Activated B cell treated with CpG ODN at 0.5 μM for 24 hours (primary cell): ENCODE data around the gene HAGHL. TPM values are rescaled to one million over a fixed set of nuclear protein-coding genes. Genes with fewer than 3 reads are reported as not detected.

Source experiments
- ATAC-seq: fragments of 200-7000 bp; cut with Tn5 transposase; one replicate; pipeline ENCODE4 v1.10.0; 2021; ENCODE audit warnings: low read depth, mild to moderate bottlenecking, moderate library complexity
- CTCF ChIA-PET: fragments of 350-600 bp; sonication (Branson Sonifier 250); formaldehyde crosslinking; loops from one replicate; lab custom pipeline; 2021; ENCODE audit warnings: antibody characterized with exemption; lab: Charles Lee
- POLR2A ChIA-PET: fragments of 350-600 bp; sonication (Branson Sonifier 250); formaldehyde crosslinking; loops from one replicate; lab custom pipeline; 2021; ENCODE audit warnings: antibody characterized with exemption; lab: Charles Lee
- DNase-seq: peaks from one replicate; pipeline ENCODE4 v3.0.0; 2022
- H3K27ac Mint-ChIP-seq: one replicate; pipeline ENCODE4 v1.8.0; 2020; ENCODE audit warnings: mixed read lengths
- H3K27me3 Mint-ChIP-seq: one replicate; pipeline ENCODE4 v1.8.0; 2021; ENCODE audit warnings: mixed read lengths
- H3K36me3 Mint-ChIP-seq: one replicate; pipeline ENCODE4 v1.8.0; 2021; ENCODE audit warnings: low read depth, mixed read lengths
- H3K4me1 Mint-ChIP-seq: one replicate; pipeline ENCODE4 v1.8.0; 2021; ENCODE audit warnings: mixed read lengths
- H3K4me3 Mint-ChIP-seq: one replicate; pipeline ENCODE4 v1.8.0; 2020; ENCODE audit warnings: mild to moderate bottlenecking, mixed read lengths
- H3K9me3 Mint-ChIP-seq: one replicate; pipeline ENCODE4 v1.8.0; 2020; ENCODE audit warnings: mixed read lengths
- intact Hi-C: fragments of 100-400 bp; cut with micrococcal nuclease; formaldehyde crosslinking; loops from one replicate; pipeline ENCODE4 v1.15.1; 2024
- total RNA-seq: library from RNA; stranded (reverse); gene quantifications from 2 replicates; pipeline ENCODE4 v1.2.3, GENCODE V29; 2022
- TF ChIP-seq, protein P1 (sequence below): fragments of 200-600 bp; IDR thresholded peaks from one replicate; pipeline ENCODE4 v1.8.0; 2022; ENCODE audit warnings: antibody characterized with exemption, mild to moderate bottlenecking

The HAGHL gene
- total RNA-seq, 1 donor from 2014 or later, result 10.9 TPM

DNA sequence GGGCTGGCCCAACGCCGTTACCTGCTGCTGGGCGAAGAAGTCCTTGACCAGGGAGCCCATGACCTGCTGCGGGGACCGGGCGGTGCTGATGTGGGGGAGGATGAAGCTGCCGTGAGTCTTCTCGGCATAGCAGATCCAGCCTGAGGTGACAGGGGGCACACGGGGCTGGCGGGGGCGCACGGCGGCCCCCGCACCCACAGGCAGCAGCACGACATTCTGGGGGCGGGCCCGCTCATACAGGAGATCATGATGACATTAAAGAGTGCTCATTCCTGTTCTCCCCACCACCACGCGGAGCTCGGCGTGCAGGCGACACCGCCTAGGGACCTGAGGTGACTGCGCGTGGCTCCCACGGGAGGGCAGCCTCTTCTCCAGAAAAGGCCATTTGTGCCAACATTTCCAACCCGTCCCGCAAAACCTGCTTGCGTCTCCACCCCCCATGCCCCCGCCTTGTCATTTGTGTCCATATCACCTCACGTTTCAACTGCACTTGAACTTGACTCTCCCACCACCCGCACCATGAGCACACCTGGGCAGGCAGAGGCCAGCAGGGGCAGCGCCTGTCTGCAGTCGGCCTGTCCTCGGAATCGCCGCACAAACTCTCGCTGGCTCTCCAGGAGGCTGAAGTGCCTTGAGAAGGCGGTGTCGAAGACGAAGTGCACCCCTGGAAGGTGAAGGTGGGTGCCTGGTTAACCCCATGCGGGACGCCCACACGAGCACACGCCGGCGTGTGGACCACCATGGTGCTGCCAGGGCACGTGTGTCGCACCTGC is 7.5 kb downstream of the HAGHL start:
- TF ChIP-seq, protein P1, sequence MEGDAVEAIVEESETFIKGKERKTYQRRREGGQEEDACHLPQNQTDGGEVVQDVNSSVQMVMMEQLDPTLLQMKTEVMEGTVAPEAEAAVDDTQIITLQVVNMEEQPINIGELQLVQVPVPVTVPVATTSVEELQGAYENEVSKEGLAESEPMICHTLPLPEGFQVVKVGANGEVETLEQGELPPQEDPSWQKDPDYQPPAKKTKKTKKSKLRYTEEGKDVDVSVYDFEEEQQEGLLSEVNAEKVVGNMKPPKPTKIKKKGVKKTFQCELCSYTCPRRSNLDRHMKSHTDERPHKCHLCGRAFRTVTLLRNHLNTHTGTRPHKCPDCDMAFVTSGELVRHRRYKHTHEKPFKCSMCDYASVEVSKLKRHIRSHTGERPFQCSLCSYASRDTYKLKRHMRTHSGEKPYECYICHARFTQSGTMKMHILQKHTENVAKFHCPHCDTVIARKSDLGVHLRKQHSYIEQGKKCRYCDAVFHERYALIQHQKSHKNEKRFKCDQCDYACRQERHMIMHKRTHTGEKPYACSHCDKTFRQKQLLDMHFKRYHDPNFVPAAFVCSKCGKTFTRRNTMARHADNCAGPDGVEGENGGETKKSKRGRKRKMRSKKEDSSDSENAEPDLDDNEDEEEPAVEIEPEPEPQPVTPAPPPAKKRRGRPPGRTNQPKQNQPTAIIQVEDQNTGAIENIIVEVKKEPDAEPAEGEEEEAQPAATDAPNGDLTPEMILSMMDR, result no peak
- ChIA-PET POLR2A (no interaction called here), CTCF (no interaction called here)
- Mint-ChIP-seq H3K4me3 (no peak overlapping the region), H3K36me3 (peaks cover 52% of the 10 kb centered on the region), H3K27me3 (no peaks in the 10 kb centered on the region), H3K27ac (no peak overlapping the region), H3K9me3 (no peaks in the 10 kb centered on the region), H3K4me1 (peaks cover 26% of the 10 kb centered on the region)
- DNase-seq, result no peak
- ATAC-seq, result no peak
- intact Hi-C loops, result no loop called here

DNA sequence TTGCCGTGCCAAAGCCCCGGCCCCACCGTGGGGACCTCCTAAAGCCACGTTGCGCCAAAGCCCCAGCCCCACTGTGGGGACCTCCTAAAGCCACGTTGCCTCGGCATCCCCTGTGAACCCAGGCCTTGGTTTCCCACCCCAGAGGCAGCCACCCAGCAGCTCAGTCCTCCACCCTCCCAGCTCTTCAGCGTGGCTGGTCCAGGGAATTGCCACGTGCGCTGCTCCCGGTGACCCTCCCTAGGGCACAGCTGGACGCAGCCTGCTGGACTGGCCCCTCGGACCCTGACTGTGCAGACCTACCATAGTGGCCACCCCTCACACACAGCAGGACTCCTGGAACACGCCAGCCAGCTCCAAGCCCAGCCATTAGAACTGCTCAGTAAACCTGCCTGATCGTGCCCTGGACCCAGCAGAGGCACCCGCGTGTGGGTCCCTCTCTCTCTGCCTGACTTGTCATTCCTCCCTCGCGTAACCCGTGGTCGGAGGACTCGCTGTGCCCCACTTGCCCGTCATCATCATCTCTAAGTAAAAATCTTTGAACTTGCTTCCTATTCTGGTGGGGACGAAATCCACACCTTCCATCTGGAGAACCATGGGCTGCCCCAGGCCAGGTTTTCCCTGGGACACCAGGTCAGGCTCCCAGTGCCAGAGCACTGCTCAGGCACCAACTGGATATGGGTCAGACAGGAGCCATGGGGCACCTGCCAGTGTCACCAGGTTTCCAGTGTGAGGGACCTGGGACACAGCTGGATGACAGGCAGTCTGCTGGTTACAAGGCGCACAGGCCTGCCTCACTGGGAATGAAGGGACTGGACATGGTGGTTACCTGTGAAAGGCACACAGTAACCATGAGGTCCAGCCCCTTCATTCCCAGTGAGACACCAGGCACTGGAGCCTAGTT is 8.3 kb downstream of the HAGHL start:
- H3K36me3 Mint-ChIP-seq, result peaks cover 54% of the 10 kb centered on the region
- no peak for ATAC-seq
- no peak for DNase-seq
- H3K27ac Mint-ChIP-seq, result no peak overlapping the region
- ChIA-PET CTCF (no interaction called here), POLR2A (interaction anchor here (0.8 to 3.7 kb wide), 3 partner anchors 9 to 19 kb away, joined by 3 to 31 read pairs (median 5); partner anchors contain the start of genes ANTKMT and CCDC78)
- H3K4me3 Mint-ChIP-seq, result no peak overlapping the region
- no peaks in the 10 kb centered on the region for H3K27me3 Mint-ChIP-seq
- intact Hi-C loops, result no loop called here
- TF ChIP-seq, protein P1, result no peak
- no peaks in the 10 kb centered on the region for H3K9me3 Mint-ChIP-seq
- H3K4me1 Mint-ChIP-seq, result peaks cover 32% of the 10 kb centered on the region

DNA sequence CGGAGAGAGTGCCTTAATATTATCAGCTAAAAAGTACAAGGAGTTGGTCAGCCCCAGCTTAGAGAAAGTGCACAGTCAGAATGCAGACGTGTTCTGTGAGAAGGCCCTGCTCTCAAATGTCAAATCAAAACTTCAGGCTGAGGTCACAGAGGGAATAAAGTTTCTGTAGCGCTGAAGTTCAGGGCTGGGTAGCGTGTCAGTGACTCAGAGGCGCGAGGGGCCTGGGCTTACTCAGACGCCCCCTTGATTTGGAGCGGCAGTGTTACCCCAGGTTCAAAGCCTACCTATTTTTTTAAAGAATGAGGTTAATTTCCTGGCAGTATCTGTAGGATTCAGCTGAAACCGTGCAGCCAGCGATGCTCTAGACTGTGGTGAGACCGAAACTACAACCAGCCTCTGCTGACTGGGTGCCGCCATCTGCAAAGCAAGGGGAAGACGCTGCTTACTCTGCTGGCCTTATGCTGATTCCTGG is 9.1 kb downstream of the HAGHL start:
- TF ChIP-seq, protein P1, result no peak
- Mint-ChIP-seq H3K27ac (peak overlapping the region; percentile 53), H3K4me1 (peaks cover 32% of the 10 kb centered on the region), H3K9me3 (no peaks in the 10 kb centered on the region), H3K4me3 (no peak overlapping the region), H3K27me3 (no peaks in the 10 kb centered on the region), H3K36me3 (peaks cover 54% of the 10 kb centered on the region)
- DNase-seq (no peak), ATAC-seq (no peak)
- intact Hi-C loops, result no loop called here
- ChIA-PET POLR2A (interaction anchor here (0.7 to 3.7 kb wide), 4 partner anchors 8 to 20 kb away, joined by 3 to 31 read pairs (median 5); partner anchors contain the start of genes ANTKMT and CCDC78), CTCF (no interaction called here)

DNA sequence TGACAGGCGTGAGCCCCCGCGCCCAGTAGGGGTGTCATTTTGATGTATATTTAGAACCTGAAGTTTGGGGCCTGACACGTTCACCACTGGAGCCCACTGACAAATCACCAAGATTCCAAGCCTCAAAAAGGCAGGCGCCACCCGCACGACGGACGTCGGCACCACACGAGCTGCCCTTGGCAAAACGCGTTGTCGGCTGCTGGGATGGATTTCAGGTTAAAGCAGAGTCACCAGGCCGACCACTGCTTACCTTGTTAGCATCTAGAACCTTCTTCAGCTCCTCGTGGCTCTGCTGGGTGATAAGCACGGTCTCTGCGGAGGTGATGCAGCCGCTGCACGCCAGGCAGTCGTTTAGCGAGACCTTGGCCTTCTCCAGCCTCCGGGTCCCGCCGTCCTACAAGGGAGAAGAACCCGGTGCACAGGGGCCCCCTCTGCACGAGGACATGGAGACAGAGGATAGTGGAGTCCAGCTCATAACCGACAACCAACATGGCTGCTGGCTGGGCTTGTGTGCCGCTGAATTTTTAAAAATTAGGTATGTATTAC is 10.1 kb downstream of the HAGHL start:
- intact Hi-C loops, result no loop called here
- no peak overlapping the region for H3K27ac Mint-ChIP-seq

More for the DNA sequence above, 10.1 kb downstream of the HAGHL start:
- ATAC-seq (no peak), DNase-seq (no peak)
- peak overlapping the region; percentile 38 for H3K4me3 Mint-ChIP-seq
- TF ChIP-seq, protein P1, result no peak
- H3K36me3 Mint-ChIP-seq, result peaks cover 52% of the 10 kb centered on the region
- ChIA-PET CTCF (interaction anchor here (1.0 kb wide), 1 partner anchor 25 kb away, joined by 4 read pairs; no protein-coding TSS in a partner anchor), POLR2A (interaction anchor here (0.7 to 3.7 kb wide), 4 partner anchors 9 to 15 kb away, joined by 3 to 31 read pairs (median 4); partner anchors contain the start of genes ANTKMT and CCDC78)
- no peaks in the 10 kb centered on the region for H3K27me3 Mint-ChIP-seq
- peaks cover 32% of the 10 kb centered on the region for H3K4me1 Mint-ChIP-seq
- no peaks in the 10 kb centered on the region for H3K9me3 Mint-ChIP-seq
